Measurements from ENCODE around the gene CCDC157. TPM values are rescaled to one million over a fixed set of nuclear protein-coding genes. Genes with fewer than 3 reads are reported as not detected.

The CCDC157 gene
- total RNA-seq, 1 experiment from 2014 or later: 0.45 TPM

GRCh38 chr22:30348404-30348803, 8.4 kb upstream of the CCDC157 start:
- DNase-seq (ENCODE audit: extremely low read depth, low read depth): no peak

DNA sequence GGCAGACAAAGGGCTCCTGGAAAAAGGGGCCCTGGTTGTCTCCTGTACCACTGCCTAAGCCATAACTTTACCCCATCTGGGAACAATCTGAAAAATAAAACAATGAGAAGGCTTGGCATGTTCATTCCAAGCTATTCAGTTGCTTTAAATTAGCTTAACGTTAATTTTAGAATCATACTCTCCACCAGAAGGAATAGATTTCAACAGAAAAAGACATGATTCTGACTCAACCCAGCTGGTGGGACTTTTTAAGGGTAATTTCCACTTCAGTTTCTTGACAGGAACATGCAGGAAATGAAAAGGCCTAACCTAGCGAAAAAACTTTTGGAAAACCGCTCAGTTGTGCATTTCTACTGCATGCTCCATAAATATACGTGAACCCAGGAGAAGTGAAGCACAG, 8.0 kb upstream of the CCDC157 start:
- no peak for DNase-seq (ENCODE audit: extremely low read depth, low read depth)

- no peak for DNase-seq (ENCODE audit: extremely low read depth, low read depth)
These were observed 5.6 kb upstream of the CCDC157 start for GRCh38 chr22:30351226-30351625.

DNA sequence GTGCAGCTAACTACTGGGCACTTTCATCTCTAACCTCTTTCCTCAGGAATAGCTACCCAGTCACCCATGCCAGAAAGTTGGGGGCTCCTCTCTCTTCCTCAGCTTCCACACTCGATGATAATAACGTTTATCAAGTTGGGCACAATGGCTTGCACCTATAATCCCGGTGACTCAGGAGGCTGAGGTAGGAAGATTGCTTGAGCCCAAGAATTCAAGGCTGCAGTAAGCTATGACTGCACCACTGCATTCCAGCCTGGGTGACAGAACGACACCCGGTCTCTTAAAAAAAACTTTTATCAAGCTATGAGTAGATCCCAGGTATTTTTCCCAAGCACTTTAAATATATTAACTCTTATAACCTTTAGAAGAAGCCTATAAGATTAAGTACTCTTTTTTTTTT, 2.2 kb upstream of the CCDC157 start:
- no peak for DNase-seq (ENCODE audit: extremely low read depth, low read depth)

DNA sequence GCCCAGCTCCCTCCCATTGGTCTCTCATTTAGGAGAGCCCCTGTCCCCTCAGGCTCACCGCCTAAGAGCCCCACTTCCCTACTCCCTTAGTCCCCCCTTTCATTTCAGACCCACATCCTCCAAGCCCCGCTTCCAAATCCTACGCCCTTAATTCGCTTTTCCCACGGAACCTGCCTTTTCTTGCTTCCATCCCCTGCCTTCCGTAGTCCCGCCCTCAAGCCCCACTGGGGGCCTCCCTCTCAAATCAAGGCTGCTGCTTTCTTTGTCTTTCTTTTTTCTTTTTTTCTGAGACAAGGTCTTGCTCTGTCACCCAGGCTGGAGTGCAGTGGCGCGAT, 396 bp downstream of the CCDC157 start:
- no peak for DNase-seq (ENCODE audit: extremely low read depth, low read depth)

DNA sequence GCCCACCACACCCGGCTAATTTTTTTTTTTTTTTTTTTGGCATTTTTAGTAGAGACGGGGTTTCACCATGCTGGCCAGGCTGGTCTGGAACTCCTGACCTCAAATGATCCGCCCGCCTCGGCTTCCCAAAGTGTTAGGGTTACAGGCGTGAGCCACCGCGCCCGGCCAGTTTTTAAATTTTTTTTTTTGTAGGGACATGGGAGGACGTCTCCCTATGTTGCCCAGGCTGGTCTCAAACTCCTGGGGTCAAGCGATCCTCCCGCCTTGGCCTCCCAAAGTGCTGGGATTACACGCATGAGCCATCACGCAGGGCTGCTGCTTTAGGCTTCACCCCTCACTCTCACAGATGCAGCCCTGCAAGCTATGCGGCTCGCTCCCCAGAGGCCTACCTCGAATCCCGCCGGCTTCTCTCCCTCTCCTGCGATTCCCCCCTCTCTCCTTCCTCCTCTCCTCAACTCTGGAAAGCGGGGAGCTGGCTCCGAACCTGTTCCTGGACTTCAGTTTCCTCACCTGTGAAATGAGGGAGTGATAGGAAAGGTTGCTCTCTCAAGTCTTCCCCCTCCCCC, 926 bp downstream of the CCDC157 start:
- DNase-seq (ENCODE audit: extremely low read depth, low read depth): no peak

GRCh38 chr22:30358541-30358940, 1.7 kb downstream of the CCDC157 start:
- DNase-seq (ENCODE audit: extremely low read depth, low read depth): no peak

DNA sequence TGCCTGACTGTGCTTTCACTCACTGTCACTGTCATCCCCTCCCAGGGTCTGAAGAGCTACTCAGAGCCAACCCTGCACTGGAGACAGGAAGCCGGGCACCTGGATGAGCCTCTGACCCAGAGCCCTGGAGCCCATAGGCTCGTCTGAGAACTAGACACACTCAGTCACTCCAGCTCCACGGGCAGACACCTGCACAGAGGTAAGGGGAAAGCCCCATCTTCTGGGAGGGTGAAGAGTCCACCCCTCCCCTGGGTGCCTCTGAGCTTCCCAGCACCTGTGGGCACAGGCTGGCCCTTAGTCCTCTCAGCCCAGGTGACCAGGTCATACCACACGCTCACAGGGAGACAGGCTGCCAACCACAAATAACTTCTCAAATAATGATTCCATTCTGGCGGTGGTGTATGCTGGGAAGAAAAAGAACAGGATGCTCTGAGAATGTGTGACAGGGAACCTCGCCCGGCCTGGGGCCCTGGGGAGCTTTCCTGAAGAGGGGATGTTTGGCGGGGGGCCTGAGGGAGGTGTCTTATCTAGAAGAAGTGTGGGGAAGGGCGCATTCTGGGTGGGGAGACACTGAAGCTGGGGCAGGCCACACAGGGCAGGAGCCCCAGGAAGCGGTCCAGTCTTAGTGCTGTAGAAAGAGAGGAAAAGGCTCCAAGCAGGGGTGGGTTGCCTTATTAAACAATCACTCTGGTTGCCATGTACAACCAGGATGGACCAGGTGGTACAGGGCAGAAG, 5.3 kb downstream of the CCDC157 start:
- DNase-seq (ENCODE audit: extremely low read depth, low read depth): no peak

DNA sequence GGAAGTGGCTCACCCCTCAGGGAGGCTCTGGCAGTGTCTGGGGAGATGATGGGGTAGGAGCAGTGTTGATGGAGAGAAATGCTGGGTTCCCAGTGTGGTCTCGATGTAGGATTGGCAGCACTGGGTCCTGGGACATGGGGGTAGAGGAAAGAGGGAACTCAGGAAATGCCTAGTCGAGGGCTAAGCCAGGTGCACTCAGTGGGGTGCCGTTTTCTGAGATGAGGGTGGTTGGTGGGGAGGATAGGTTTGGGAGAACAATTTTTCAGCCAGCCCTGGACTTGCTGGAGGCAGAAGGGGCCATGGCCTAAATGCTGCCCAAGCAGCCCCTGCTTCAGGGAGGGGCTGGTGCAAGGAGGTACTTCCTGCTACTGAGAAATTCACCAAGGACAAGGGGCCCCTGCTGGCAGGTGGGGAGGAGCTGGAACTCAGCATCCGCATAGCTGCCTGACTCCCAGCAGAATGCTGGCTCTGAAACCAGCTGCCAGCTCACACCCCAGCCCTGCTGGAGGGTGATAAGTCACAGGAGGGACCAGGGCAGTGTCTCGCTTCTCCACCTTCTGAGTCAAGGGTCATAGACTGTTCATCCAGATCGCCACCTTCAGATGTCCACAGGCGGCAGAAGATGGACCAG, 6.0 kb downstream of the CCDC157 start:
- no peak for DNase-seq (ENCODE audit: extremely low read depth, low read depth)

GRCh38 chr22:30365891-30366290, 9.1 kb downstream of the CCDC157 start:
- DNase-seq (ENCODE audit: extremely low read depth, low read depth): no peak

GRCh38 chr22:30368420-30368819, 11.6 kb downstream of the CCDC157 start:
- DNase-seq (ENCODE audit: extremely low read depth, low read depth): no peak

DNA sequence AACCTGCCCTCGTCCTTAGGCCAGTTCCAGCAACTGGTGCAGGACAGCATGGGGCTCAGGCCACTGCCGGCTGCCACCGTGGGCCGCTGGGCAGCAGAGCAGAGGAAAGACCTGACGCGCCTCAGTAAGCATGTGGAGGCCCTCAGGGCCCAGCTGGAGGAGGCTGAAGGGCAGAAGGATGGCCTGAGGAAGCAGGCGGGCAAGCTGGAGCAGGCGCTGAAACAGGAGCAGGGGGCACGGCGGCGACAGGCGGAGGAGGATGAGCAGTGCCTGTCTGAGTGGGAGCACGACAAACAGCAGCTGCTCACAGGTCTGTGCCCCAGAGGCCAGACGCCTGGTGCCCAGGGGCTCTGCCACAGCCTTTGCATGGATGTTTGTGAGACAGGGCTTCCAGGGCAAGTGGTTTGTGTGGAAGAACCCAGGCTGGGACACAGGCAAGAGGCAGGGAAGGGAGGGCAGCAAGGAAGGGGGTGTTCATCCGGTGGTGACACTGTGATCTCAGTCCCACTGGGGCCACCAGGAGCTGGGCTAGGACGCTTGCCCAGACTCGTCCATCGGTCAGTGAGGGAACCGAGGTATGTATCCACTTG, 13.9 kb downstream of the CCDC157 start:
- no peak for DNase-seq (ENCODE audit: extremely low read depth, low read depth)

DNA sequence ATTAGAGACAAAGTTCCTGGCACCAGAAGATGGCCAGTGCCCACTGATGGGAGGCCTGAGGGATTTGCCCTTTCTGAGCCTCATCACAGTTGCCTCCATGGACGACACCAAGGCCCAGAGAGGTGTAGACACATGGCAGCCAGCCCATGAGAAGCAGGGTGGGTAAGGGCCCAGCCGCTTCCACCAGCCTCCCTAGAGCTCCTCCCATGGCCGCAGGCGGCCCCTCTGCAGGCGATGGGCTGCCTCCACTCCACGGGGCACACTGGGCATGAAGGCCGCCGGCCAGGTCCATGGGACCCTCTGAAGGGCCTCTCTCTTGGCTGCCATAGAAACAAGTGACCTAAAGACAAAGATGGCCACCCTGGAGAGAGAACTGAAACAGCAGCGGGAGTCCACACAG, 14.5 kb downstream of the CCDC157 start:
- no peak for DNase-seq (ENCODE audit: extremely low read depth, low read depth)

- no peak for DNase-seq (ENCODE audit: extremely low read depth, low read depth)
These were observed 15.2 kb downstream of the CCDC157 start for GRCh38 chr22:30371981-30372380.

GRCh38 chr22:30372915-30373314, 16.1 kb downstream of the CCDC157 start:
- no peak for DNase-seq (ENCODE audit: extremely low read depth, low read depth)

- DNase-seq (ENCODE audit: extremely low read depth, low read depth): no peak
These were observed 16.8 kb downstream of the CCDC157 start for GRCh38 chr22:30373331-30374325.

- no peak for DNase-seq (ENCODE audit: extremely low read depth, low read depth)
These were observed 18.6 kb downstream of the CCDC157 start for GRCh38 chr22:30375312-30375849.

DNA sequence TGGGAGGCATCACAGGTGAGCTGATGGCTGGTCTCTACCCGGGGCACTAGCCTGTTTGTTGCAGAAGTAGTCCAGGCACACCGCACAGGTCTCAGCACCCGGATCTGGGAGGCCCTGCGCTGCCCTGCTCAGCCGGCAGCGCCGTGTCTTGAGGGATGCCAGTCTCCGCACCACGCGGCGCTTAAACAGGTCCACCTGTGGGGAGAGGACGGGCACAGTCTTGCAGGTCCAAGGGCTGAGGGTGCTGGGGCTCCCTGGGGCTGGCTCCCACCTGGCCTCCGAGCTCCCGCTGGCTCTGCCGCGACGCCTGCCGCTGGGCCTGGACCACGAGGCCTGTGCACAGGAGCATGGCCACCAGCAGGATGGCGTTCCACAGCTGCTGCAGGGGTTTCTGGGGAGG, 23.2 kb downstream of the CCDC157 start:
- no peak for DNase-seq (ENCODE audit: extremely low read depth, low read depth)

GRCh38 chr22:30381264-30381663, 24.5 kb downstream of the CCDC157 start:
- DNase-seq (ENCODE audit: extremely low read depth, low read depth): no peak

DNA sequence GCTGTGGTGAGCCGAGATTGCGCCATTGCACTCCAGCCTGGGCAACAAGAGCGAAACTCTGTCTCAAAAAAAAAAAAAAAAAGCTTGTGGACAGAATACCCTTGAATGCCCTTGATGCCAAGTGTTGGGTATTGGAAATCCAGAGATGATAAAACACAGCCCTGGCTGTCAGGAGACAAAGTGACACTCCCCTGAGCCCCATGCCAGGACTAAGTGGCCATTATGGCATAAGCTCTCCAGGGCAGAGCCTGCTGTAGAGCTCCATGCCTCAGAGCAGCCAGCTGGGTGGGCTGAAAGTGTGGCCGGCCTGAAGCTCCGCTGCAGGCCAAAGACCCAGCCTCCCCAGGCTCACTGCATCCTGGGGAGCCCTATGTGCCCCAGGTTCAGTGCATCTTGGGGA, 25.5 kb downstream of the CCDC157 start:
- DNase-seq (ENCODE audit: extremely low read depth, low read depth): no peak

All from NCI-H460 (cell line).